Endothelial cell of umbilical vein (primary cell): ENCODE measurements around the gene DXO. TPM values are rescaled to one million over a fixed set of nuclear protein-coding genes. Genes with fewer than 3 reads are reported as not detected.

ENCODE experiments used
- BruUV-seq: library from RNA; stranded (reverse); fragments of 400-500 nt; replicated peaks from 2 replicates; lab custom pipeline; 2021; lab: Mats Ljungman, UMichigan
- CTCF ChIA-PET: fragments of 300-600, 350-600 bp; sonication (Branson Sonifier 250); formaldehyde crosslinking; loops from one replicate; lab custom pipeline; 2021; ENCODE audit warnings: antibody characterized with exemption, inconsistent platforms; lab: Charles Lee
- POLR2A ChIA-PET: fragments of 300-600, 350-600 bp; sonication (Branson Sonifier 250); formaldehyde crosslinking; loops from one replicate; lab custom pipeline; 2021; ENCODE audit warnings: antibody characterized with exemption, inconsistent platforms; lab: Charles Lee
- DNase-seq: peaks from one replicate; pipeline ENCODE4 v3.0.0-alpha.2; 2011; ENCODE audit warnings: low read depth, low spot score
- FAIRE-seq: peaks from 2 replicates; lab custom pipeline; 2011; peaks lifted over from hg19 to GRCh38; lab: Jason Lieb, UNC
- H2AFZ ChIP-seq: 2 replicates; pipeline ENCODE4 v1.6.0; 2012; ENCODE audit warnings: low read depth, low read length, control low read depth, inconsistent platforms
- H3K27ac ChIP-seq: 2 replicates; pipeline ENCODE4 v1.5.1; 2011; ENCODE audit warnings: low read depth, mild to moderate bottlenecking, control low read depth, low read length, moderate library complexity; ENCODE audit not compliant: insufficient read depth
- H3K27me3 ChIP-seq, 2 experiments: 2 replicates each; pipeline versions ENCODE4 v1.6.0 to v1.6.1; 2011; ENCODE audit warnings: low read length in 2 of 2, mixed read lengths in 1 of 2; ENCODE audit not compliant: control insufficient read depth in 2 of 2, insufficient read depth in 2 of 2
- H3K36me3 ChIP-seq, 2 experiments: 2 replicates in 1 of 2; 3 replicates in 1 of 2; pipeline ENCODE4 v1.5.1; 2011; ENCODE audit warnings: low read length in 2 of 2, mild to moderate bottlenecking in 1 of 2, moderate library complexity in 1 of 2; ENCODE audit not compliant: control insufficient read depth in 2 of 2, insufficient read depth in 2 of 2; ENCODE audit errors: extremely low read depth in 1 of 2
- H3K4me1 ChIP-seq: 3 replicates; pipeline ENCODE4 v1.5.1; 2011; ENCODE audit warnings: mild to moderate bottlenecking, low read length; ENCODE audit not compliant: control insufficient read depth, insufficient read depth; ENCODE audit errors: extremely low read depth
- H3K4me2 ChIP-seq: 2 replicates; pipeline ENCODE4 v1.6.1; 2011; ENCODE audit warnings: low read length, control low read depth, mixed read lengths; ENCODE audit not compliant: insufficient read depth
- H3K4me3 ChIP-seq, 3 experiments: fragments of 200-600 bp in 1 of 3; sonication (generic), shearing (Covaris generic) in 1 of 3; replicated peaks in 1 of 3; 2 replicates each; pipeline ENCODE4 v1.5.1; 2011 to 2016; ENCODE audit warnings: control low read depth in 3 of 3, low read length in 3 of 3, mild to moderate bottlenecking in 2 of 3, inconsistent platforms in 1 of 3, low read depth in 1 of 3, moderate library complexity in 1 of 3; ENCODE audit not compliant: insufficient read depth in 1 of 3
- H3K79me2 ChIP-seq: 2 replicates; pipeline ENCODE4 v1.6.0; 2012; ENCODE audit warnings: low read length, inconsistent platforms; ENCODE audit not compliant: control insufficient read depth, insufficient read depth
- H3K9ac ChIP-seq: replicated peaks from 2 replicates; pipeline ENCODE3; 2011; ENCODE audit warnings: low read length, control low read depth; ENCODE audit not compliant: insufficient read depth; ENCODE audit errors: extremely low read depth
- H3K9me1 ChIP-seq: replicated peaks from 3 replicates; pipeline ENCODE4 v1.6.0; 2011; ENCODE audit warnings: mild to moderate bottlenecking, low read length; ENCODE audit not compliant: control insufficient read depth, insufficient read depth; ENCODE audit errors: extremely low read depth
- H3K9me3 ChIP-seq: replicated peaks from 2 replicates; pipeline ENCODE4 v1.5.1; 2012; ENCODE audit warnings: low read length, inconsistent platforms; ENCODE audit not compliant: control insufficient read depth, insufficient read depth
- H4K20me1 ChIP-seq: replicated peaks from 2 replicates; pipeline ENCODE3; 2011; ENCODE audit warnings: mild to moderate bottlenecking, low read length; ENCODE audit not compliant: control insufficient read depth, insufficient read depth; ENCODE audit errors: extremely low read depth
- EZH2 ChIP-seq: IDR thresholded peaks from 2 replicates; pipeline ENCODE4 v1.6.1; 2012; ENCODE audit warnings: borderline replicate concordance, low read depth, mild to moderate bottlenecking, moderate library complexity, low read length, inconsistent platforms; ENCODE audit not compliant: severe bottlenecking
- FOS ChIP-seq: IDR thresholded peaks from 2 replicates; pipeline ENCODE4 v1.6.1; 2011; ENCODE audit warnings: mild to moderate bottlenecking, low read length, moderate library complexity, borderline replicate concordance; ENCODE audit not compliant: insufficient read depth
- GATA2 ChIP-seq: IDR thresholded peaks from 2 replicates; pipeline ENCODE4 v1.7.0; 2011; ENCODE audit warnings: low read depth, mild to moderate bottlenecking, moderate library complexity, mixed read lengths, low read length; ENCODE audit not compliant: insufficient read length, insufficient read depth
- JUN ChIP-seq: IDR thresholded peaks from 2 replicates; pipeline ENCODE4 v1.6.1; 2011; ENCODE audit warnings: borderline replicate concordance, low read depth; ENCODE audit not compliant: insufficient read length, insufficient read depth
- MYC ChIP-seq: IDR thresholded peaks from one replicate; pipeline ENCODE4 v1.6.1; 2011; ENCODE audit warnings: mild to moderate bottlenecking, low read depth, low read length
- POLR2A ChIP-seq: IDR thresholded peaks from 2 replicates; pipeline ENCODE4 v1.6.1; 2012; ENCODE audit warnings: low read depth, mild to moderate bottlenecking, control low read depth, low read length
- POLR2AphosphoS5 ChIP-seq: IDR thresholded peaks from 2 replicates; pipeline ENCODE4 v1.6.1; 2012; ENCODE audit warnings: low read depth, mild to moderate bottlenecking, control low read depth, low read length, moderate library complexity; ENCODE audit not compliant: insufficient read depth
- dilution Hi-C: fragments of 300-500 bp; cut with MboI; formaldehyde crosslinking; loops from one replicate; pipeline ENCODE4 v1.15.0; 2019; ENCODE audit warnings: low sequenced_read_pairs; ENCODE audit not compliant: extremely low pct_ligation_motif_present
- intact Hi-C: fragments of 100-400 bp; cut with micrococcal nuclease; formaldehyde crosslinking; loops from one replicate; pipeline ENCODE4 v1.10.0; 2022
- polyA plus RNA-seq, 4 experiments: library from polyadenylated mRNA; depleted of rRNA in 3 of 4; stranded (reverse) in 3 of 4; unstranded in 1 of 4; fragments of >200 nt; gene quantifications; 2 replicates each; pipeline versions ENCODE4 v1.2.1 to v1.2.3, GENCODE V29; 2011 to 2012; ENCODE audit warnings: missing spikeins in 1 of 4
- total RNA-seq: library from RNA; stranded (reverse); gene quantifications from 2 replicates; pipeline ENCODE4 v1.2.3, GENCODE V29; 2021
- TF ChIP-seq, protein P1 (sequence below): IDR thresholded peaks from 2 replicates; pipeline ENCODE4 v1.6.1; 2011; ENCODE audit not compliant: insufficient read depth, insufficient read length
- TF ChIP-seq, protein P2 (sequence below), 2 donors: IDR thresholded peaks; 1 replicate in 1 of 2; 2 replicates in 1 of 2; pipeline ENCODE4 v1.5.1; 2011; ENCODE audit warnings: low read length in 2 of 2, mild to moderate bottlenecking in 2 of 2, moderate library complexity in 2 of 2, control low read depth in 1 of 2, inconsistent platforms in 1 of 2, low read depth in 1 of 2; ENCODE audit not compliant: insufficient read depth in 1 of 2; ENCODE audit errors: extremely low read depth in 1 of 2

Gene DXO
- total and polyA plus RNA-seq, 2 donors (not counting 3 experiments of a cell fraction or from before 2014, with no cell fraction given) = 20.7 to 34.9 TPM

DNA sequence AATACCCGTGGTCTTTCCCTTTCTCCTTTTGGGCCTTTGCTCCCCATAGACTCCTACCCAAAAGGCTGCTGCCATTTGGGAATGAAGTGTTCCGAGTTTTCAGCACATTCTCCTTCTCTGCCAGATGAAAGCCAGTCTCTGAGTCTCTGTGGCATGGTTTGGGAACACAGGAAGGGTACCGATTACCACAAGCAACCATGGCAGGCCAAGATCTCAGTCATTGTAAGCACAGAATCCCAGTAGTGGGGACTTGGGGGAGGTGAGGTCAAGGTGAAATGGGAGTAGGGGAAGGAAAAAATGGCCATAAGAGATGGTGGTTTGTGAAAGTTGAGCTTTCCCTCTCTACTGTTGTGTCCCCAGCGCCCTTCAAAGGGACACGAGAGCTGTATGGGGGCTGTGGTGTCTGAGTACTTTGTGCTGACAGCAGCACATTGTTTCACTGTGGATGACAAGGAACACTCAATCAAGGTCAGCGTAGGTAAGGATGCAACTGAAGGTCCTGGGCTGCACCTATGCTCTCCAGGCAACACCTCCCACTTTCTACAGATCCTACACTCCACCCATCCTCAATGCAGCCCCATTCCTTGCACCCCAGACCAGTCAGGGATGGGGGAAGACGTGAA is 21.9 kb downstream of the DXO start:
- no peaks in the 10 kb centered on the region for H3K9me3 ChIP-seq
- H3K27me3 ChIP-seq = no peaks in the 10 kb centered on the region
- H3K79me2 ChIP-seq = no peaks in the 10 kb centered on the region
- BruUV-seq = no TSS peak
- H3K4me2 ChIP-seq = no peak overlapping the region
- DNase-seq (no peak), FAIRE-seq (no peak)
- ChIA-PET CTCF (interaction anchor here (3.3 kb wide), 1 partner anchor 52 kb away, joined by 31 read pairs; the partner anchor contains the start of gene EHMT2), POLR2A (no interaction called here)
- no peak overlapping the region for H3K9ac ChIP-seq
- intact Hi-C loops = loop anchor here (10.0 kb wide), 1 partner anchor 115 kb away; no protein-coding TSS in a partner anchor
- peaks cover 22 to 30% of the 10 kb centered on the region in 2 experiments for H3K36me3 ChIP-seq
- dilution Hi-C loops = no loop called here
- no peaks in the 10 kb centered on the region for H3K9me1 ChIP-seq
- TF ChIP-seq EZH2 (no peak), POLR2A (no peak), FOS (no peak), MYC (no peak), POLR2AphosphoS5 (no peak), GATA2 (no peak), JUN (no peak)
- TF ChIP-seq, protein P1, sequence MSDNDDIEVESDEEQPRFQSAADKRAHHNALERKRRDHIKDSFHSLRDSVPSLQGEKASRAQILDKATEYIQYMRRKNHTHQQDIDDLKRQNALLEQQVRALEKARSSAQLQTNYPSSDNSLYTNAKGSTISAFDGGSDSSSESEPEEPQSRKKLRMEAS = no peak
- TF ChIP-seq, protein P2, sequence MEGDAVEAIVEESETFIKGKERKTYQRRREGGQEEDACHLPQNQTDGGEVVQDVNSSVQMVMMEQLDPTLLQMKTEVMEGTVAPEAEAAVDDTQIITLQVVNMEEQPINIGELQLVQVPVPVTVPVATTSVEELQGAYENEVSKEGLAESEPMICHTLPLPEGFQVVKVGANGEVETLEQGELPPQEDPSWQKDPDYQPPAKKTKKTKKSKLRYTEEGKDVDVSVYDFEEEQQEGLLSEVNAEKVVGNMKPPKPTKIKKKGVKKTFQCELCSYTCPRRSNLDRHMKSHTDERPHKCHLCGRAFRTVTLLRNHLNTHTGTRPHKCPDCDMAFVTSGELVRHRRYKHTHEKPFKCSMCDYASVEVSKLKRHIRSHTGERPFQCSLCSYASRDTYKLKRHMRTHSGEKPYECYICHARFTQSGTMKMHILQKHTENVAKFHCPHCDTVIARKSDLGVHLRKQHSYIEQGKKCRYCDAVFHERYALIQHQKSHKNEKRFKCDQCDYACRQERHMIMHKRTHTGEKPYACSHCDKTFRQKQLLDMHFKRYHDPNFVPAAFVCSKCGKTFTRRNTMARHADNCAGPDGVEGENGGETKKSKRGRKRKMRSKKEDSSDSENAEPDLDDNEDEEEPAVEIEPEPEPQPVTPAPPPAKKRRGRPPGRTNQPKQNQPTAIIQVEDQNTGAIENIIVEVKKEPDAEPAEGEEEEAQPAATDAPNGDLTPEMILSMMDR (IDR thresholded peaks at IDR 0.05; ENCODE audit: extremely low read depth in 1 of 2, insufficient read depth in 1 of 2, low read depth in 1 of 2, low read length in 2 of 2) = no peak
- no peaks in the 10 kb centered on the region for H4K20me1 ChIP-seq
- H2AFZ ChIP-seq = no peak overlapping the region
- H3K27ac ChIP-seq = no peak overlapping the region
- H3K4me1 ChIP-seq = peaks cover 3% of the 10 kb centered on the region
- H3K4me3 ChIP-seq = no peak overlapping the region
